Measurements from ENCODE around the gene PHOSPHO1.
"Not testable (repeated sequence)": the region's sequence is repeated elsewhere in the genome, so short reads cannot be mapped to it uniquely, and the experiment has no call there.

The PHOSPHO1 gene

DNA sequence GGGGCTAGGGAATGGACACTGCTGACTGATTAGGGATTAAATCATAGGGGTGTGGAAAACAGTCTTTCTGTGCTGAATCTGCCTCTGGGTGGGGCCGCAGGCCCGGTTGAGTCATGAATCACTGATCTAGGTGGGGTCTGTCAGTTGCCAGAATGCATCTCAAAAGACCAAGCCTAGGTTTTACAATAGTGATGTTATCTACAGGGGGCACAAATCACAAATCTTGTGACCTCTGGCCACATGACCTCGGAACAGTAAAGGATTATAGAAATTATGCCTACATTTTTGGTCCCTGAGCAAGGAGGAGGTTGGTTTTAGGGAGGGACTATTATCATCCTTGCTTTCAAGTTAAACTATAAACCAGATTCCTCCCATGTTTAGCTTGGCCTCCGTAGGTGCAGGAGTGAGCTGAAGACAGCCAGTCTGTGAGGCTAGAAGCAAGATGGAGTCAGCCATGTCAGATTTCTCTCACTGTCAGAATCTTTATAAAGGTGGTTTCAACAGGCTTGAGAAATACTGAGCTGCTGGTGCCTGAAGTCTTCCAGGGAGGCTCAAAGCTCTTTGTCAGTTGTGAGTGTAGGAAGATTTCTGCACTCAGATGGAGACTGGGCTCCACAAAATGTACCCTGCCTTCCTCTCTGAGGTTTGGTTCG lies 33.1 kb downstream of the PHOSPHO1 start:
- Histone ChIP-seq H3K27ac (no peak overlapping the region), H3K4me3 (no peak overlapping the region)

DNA sequence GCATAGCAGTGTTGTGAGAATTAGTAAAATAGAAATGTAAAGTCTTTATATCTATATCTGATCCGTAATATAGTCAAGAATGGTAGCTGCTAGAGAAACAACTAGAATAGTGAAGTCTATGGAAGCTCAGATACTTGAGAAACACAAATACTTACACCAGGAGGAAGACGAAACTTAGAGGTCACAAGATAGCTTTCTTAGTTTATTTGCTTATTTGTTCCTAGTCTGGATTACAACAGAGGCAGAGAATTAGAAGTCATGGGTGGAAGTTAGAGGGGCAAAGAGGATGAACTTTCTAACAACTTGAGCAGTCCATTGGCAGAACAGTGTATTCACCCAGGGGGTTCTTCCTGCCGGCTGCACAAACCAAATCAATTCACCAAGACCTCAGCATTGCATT lies 34.1 kb downstream of the PHOSPHO1 start:
- H3K27ac ChIP-seq, result no peak overlapping the region

DNA sequence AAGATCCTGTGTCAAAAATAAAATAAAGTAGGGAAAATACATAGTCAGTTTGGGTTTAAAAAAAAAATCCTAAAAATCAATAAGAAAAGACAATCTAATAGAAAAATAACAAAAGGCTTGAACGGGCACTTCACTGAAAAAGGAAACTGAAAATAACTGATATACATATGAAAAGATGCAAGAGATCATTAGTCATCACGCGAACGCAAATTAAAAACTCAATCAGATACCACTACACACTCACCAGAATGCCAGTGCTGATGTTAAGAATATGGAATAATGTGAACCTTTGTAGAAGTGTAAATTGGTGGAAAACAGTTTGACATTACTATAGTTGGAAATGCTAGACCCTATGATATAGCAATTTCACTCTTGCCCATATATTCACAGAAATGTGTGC lies 34.8 kb downstream of the PHOSPHO1 start:
- peak overlapping the region in 1 of 21 experiments; percentile 27 for H3K27ac ChIP-seq
- H3K4me3 ChIP-seq, result no peak overlapping the region

More for the DNA sequence above, 34.1 kb downstream of the PHOSPHO1 start:
- H3K4me3 ChIP-seq, result no peak overlapping the region

DNA sequence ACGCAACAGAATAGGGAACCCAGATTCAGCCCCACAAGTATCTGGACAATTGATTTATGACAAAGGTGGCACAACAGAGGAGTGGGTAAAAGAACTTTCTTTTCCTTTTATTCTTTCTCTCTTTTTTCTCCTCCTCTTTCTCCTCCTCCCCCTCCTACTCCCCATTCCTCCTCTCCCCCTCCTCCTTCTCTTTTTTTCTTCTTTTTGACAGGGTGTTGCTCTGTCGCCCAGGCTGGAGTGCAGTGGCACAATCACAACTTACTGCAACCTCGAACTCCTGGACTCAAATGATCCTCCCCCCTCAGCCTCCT lies 36.3 kb downstream of the PHOSPHO1 start:
- no peak overlapping the region for H3K4me3 ChIP-seq
- peak overlapping the region in 5 of 21 experiments; percentile 71 to 97 (median 94) for H3K27ac ChIP-seq

DNA sequence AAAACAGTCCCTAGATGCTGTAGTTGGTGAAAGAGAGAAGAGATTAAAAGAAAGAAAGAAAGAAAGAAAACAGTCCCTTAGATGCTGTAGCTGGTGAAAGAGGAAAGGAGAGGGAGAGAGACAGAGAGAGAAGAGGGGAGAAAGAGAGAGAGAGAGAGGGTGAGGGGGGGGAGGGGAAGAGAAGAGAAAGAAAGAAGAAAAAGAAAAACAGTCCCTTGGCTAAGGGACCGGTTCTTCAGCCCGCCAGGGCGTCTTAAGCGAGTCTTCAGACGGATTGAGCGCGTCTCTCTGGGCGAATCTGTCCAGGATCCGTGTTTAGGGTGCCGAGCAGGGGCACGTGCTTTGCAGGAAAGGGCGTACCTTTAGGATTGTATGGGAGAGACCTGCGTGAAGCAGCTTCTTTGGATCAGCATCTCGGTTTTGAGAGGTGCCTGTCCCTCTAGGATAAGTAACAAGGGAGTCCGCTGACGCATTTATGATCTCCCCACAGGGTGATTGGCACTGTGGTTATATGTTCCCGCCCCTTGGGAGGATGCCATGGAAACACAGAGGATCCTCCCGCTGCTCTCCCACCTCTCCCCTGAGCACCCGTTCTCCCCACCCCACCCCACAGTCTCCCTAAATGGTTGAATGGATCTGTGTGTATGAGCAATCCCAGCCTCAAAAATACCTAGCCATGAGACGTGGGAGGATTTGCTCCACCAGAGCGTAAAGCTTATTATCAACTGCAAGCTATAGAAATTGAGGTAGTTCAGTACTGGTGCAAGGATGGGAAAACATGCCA lies 36.9 kb downstream of the PHOSPHO1 start:
- Histone ChIP-seq H3K27ac (peak overlapping the region in 18 of 21 experiments; percentile 66 to 97 (median 93)), H3K4me3 (peak overlapping the region; percentile 62 to 85 (median 67))

DNA sequence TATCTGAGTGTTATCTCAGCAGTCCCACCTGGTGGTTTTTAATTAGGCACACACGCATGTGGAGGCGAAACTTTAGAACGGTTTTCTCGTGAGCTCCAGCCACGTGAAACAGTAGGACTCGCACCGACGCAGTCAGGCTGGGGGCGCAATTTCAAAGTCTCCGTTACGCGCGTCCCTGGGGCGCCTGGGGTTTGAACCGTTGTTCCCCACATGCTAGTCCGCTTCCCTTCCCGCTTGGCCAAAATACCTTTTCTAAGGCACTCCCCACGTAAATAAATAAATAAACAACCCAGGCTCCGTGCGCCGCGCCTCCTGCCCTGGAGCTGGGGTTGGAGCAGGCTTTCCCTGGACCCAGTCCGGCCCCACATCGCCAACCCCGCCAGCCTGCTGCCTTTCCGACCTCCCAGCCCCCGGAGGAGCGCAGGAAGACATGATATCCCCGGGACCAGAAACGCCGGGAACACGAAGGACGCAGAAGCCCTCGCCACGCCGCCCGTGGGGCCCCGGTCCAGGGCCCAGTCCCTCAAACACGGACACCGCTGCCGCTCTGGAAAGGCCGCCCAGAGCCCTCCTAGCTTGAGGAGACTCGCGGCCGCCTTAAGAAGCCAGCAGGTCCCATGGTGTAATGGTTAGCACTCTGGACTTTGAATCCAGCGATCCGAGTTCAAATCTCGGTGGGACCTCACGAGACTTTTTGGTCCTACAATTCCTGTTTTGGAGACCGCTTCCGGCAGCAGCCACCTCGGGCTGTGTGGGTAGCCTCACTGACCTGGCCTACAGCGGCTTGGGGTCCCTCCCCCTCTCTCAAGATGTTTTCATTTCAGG lies 38.5 kb downstream of the PHOSPHO1 start:
- Histone ChIP-seq H3K27ac (peak overlapping the region; percentile 24 to 97 (median 92)), H3K4me3 (peak overlapping the region; percentile 62 to 85 (median 67))

DNA sequence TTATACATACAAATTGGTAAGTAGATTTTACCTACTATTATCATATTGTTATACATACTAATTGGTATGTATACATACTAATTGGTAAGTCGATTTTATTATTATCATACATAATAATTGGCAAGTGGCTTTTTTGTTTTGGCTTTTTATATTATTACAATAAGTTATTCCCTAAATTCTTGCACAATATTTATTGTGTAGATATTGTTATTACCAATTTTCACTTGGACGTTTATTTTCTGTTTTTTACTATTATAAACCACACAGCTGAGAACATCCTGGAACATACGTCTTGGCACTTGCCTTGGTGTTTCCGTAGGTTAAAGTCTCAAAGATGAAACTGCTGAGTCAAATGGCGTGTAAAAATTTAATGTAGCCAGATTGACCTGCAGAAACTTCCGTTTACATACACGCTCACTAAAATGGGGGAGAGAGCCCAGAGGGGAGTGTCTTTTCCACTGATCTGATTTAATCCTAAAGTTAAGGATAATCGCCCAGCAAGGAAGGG lies 39.1 kb downstream of the PHOSPHO1 start:
- Histone ChIP-seq H3K4me3 (peak overlapping the region; percentile 62 to 85 (median 67)), H3K27ac (peak overlapping the region; percentile 24 to 97 (median 92))

DNA sequence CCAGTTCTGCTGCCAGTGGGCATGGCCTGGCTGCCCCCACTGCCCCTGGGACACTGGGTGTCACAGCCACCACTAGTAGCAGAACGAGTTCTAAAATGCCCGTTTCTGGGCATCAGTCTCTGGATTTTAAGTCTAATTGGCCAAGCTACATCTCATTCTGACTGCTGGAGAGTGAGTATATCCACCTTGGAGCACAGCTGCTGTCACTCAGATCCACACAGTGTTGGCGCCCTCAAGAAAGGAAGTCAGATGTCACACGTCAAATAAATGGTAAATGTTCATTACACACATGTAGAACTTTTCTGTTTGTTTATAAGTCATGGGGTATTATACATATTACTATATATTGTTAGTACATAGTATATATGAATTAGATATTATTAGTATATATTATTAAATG lies 39.7 kb downstream of the PHOSPHO1 start:
- Histone ChIP-seq H3K27ac (peak overlapping the region in 1 of 21 experiments; percentile 89), H3K4me3 (no peak overlapping the region)

DNA sequence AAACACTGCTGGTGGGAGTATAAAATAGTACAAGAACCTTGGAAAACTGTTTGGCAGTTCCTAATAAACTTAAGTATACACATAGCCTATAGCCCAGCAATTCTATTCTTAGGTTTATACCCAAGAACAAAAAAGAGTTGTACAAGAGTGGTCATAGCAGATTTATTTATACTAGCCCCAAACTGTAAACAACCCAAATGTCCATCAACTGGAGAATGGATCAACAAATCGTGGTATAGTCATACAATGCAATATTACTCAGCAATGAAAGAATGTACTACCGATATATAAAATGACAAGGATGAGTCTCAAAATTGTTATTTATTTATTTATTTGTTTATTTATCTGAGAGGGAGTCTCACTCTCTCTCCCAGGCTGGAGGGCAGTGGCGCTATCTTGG lies 43.3 kb downstream of the PHOSPHO1 start:
- no peak overlapping the region for H3K27ac ChIP-seq
- H3K4me3 ChIP-seq, result no peak overlapping the region

DNA sequence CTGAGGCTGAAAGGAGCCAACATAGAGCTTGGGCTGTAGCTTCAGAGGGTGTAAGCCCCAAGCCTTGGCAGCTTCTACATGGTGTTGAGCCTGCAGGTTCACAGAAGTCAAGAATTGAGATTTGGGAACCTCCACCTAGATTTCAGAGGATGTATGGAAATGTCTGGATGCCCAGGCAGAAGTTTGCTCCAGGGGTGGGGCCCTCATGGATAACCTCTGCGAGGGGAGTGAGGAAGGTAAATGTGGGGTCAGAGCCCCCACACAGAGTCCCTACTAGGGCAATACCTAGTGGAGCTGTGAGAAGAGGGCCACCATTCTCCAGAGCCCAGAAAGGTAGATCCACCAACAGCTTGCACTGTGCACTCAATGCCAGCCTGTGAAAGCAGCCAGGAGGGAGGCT lies 45.2 kb downstream of the PHOSPHO1 start:
- not testable (repeated sequence) for H3K4me3 ChIP-seq, H3K27ac ChIP-seq

DNA sequence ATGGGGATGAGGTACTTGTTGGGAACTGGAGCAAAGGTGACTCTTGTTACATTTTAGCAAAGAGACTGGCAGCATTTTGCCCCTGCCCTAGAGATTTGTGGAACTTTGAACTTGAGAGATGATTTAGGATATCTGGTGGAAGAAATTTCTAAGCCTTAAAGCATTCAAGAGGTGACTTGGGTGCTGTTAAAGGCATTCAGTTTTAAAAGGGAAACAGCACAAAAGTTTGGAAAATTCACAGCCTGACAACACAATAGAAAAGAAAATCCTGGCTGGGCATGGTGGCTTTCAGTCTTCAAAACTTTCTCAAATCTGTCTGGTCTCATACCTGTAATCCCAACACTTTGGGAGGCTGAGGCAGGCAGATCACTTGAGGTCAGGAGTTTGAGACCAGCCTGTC lies 46.1 kb downstream of the PHOSPHO1 start:
- H3K27ac ChIP-seq, result not testable (repeated sequence)

DNA sequence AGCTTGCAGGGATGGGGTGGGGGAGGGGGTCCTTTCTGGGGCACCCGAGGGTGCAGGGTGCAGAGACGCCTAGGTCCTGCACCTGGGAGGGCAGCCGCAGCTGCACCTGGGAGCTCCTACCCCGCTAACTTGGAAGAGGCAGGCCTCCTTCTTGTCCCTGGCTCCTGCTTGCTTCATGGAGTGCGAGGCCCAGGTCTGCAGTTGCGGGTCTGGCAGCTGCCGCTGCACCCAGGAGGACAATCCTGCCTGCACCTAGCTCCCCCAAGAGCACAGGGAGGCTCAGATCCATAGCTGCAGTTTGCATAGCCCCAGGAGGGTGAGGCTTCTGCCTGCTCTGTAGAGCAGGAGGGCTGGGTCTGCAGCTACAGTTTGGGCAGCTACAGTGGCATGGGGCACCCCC lies 46.8 kb downstream of the PHOSPHO1 start:
- Histone ChIP-seq H3K27ac (no peak overlapping the region), H3K4me3 (no peak overlapping the region)

More for the DNA sequence above, 46.1 kb downstream of the PHOSPHO1 start:
- H3K4me3 ChIP-seq, result not testable (repeated sequence)

DNA sequence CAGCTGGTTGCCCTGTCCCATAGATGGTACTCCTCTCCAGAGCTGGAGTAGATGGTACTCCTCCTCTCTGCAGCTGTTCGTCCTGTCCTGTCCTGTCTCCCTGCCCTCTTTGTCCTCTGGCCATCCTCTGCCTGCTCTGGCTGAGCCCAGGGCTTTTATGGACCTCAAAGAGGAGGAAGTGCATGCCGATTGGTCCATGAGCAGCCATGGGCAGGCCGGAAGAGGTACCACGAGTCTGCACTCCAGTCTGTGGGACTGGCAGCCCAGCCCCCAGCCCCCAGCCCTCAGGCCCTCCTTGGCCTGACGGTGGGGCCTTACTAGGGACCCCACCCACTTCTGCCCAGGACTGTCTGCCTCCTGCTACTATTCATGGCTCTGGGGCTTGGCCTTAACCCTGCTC lies 47.2 kb downstream of the PHOSPHO1 start:
- H3K4me3 ChIP-seq, result no peak overlapping the region

DNA sequence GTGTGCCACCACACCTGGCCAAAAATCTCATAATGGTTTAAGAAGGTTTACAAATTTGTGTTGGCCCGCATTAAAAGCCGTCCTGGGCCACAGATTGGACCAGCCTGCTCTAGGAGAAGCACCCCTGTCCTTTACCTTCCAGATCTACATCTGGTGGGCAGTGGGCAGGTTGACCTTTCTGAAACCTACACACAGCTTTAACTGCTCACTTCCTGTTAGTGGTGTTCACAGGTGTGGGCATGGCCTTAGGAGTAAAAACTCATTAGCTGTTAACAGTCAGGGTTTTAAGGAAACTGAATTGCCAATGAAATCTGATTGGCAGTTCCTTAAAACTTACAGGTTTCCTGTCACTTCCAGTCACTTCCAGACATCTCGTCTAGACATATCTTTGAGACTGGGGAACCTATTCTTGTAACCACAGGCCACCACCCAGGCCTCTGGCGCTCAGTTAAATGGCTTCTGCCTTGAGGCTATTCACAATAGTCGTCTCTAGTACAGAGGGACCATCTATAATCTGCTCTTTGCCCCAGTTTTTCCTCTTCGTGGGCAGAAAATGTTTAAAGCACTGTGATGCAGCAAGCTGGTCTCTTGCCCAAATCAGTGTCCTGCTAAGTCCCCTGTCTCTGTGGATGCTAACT lies 49.5 kb downstream of the PHOSPHO1 start:
- Histone ChIP-seq H3K27ac (no peak overlapping the region), H3K4me3 (no peak overlapping the region)

More for the DNA sequence above, 47.2 kb downstream of the PHOSPHO1 start:
- no peak overlapping the region for H3K27ac ChIP-seq

DNA sequence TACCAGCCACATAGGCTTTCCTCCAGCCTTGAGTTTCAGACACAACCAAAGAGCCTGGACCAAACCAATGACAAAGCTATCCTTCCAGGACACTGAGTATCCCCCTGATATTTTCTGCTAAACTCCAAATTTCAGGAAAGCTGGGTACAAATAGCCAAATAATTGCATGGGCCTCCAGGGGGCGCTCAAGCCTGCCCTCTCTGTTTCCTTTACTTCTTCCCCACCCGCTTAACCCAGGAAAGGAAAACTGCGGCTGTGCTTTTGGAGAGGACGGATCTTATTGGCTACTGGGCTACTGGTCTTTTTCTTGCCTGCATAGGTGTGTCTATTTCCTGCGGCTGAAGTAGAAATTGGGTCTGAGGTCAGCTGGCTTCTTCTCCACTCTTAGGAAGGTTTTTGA lies 50.3 kb downstream of the PHOSPHO1 start:
- no peak overlapping the region for H3K27ac ChIP-seq
- no peak overlapping the region for H3K4me3 ChIP-seq

DNA sequence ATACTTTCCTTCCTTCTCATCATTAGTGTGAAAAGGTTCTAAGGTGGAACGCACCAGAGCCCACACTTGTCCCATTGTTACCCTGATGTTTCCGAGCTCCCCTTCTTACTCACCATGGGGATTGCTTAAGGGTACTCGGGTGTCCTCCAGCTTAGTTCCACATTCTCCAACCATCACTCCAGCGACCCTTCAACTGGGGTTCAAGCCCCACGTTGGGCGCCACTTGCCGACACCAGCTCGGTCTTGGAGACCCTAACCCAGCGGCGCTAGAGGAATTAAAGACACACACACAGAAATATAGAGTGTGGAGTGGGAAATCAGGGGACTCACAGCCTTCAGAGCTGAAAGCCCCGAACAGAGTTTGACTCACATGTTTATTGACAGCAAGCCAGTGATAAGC lies 54.6 kb downstream of the PHOSPHO1 start:
- H3K27ac ChIP-seq, H3K4me3 ChIP-seq: not testable (repeated sequence)
